Measurements from ENCODE around the gene MAST4. TPM values are rescaled to one million over a fixed set of nuclear protein-coding genes. Genes with fewer than 3 reads are reported as not detected.

Gene MAST4
- total and polyA plus RNA-seq, 2 donors (not counting 1 experiment from before 2014, with no cell fraction given): 2.5 to 57.1 TPM

GRCh38 chr5:66906021-66906420 is 309.8 kb downstream of the MAST4 start:
- 87% methylated on average over 2 of the region's 3 CpGs for WGBS (ENCODE audit: insufficient coverage)
- Histone ChIP-seq H3K79me2 (ENCODE audit: control insufficient read depth, insufficient read depth, low read length) (no peaks in the 10 kb centered on the region), H3K27ac (ENCODE audit: low read length in 2 of 2) (no peak overlapping the region), H2AFZ (ENCODE audit: insufficient read depth, low read depth, low read length, poor library complexity, severe bottlenecking) (no peak overlapping the region), H3K4me2 (replicated peaks; ENCODE audit: low read depth, low read length, poor library complexity, severe bottlenecking) (no peak overlapping the region), H3K4me1 (ENCODE audit: control insufficient read depth in 2 of 2, insufficient read depth in 2 of 2, low read length in 2 of 2) (no peaks in the 10 kb centered on the region), H4K20me1 (ENCODE audit: control insufficient read depth, insufficient read depth, low read length, poor library complexity, severe bottlenecking) (no peaks in the 10 kb centered on the region), H3K9me3 (ENCODE audit: control extremely low read depth in 1 of 3, control insufficient read depth in 2 of 3, insufficient read depth in 1 of 3, low read length in 2 of 3) (no peaks in the 10 kb centered on the region), H3K27me3 (replicated peaks in 1 of 4; ENCODE audit: control extremely low read depth in 1 of 4, control insufficient read depth in 3 of 4, insufficient read depth in 4 of 4, low read length in 3 of 4) (peaks cover 0 to 2% (median 0%) of the 10 kb centered on the region in 4 experiments), H3K4me3 (ENCODE audit: control extremely low read depth in 1 of 5, extremely low read depth in 1 of 5, insufficient read depth in 1 of 5, low read depth in 2 of 5, low read length in 4 of 5) (no peak overlapping the region), H3K36me3 (replicated peaks in 1 of 2; ENCODE audit: control extremely low read depth in 1 of 2, control insufficient read depth in 1 of 2, extremely low read depth in 1 of 2, insufficient read depth in 2 of 2, low read length in 1 of 2) (no peaks in the 10 kb centered on the region), H3K9ac (ENCODE audit: low read length) (no peak overlapping the region)
- H3K27ac Mint-ChIP-seq: no peak overlapping the region
- H3K4me3 Mint-ChIP-seq: no peak overlapping the region
- ATAC-seq (ENCODE audit: low read depth): no peak
- H3K9me3 Mint-ChIP-seq (ENCODE audit: insufficient read depth): no peaks in the 10 kb centered on the region
- intact Hi-C loops (cut with micrococcal nuclease): no loop called here
- no peaks in the 10 kb centered on the region for H3K4me1 Mint-ChIP-seq
- TF ChIP-seq CTCF (IDR thresholded peaks at IDR 0.05): no peak
- TF ChIP-seq EZH2 (IDR thresholded peaks at IDR 0.05; ENCODE audit: borderline replicate concordance, insufficient read depth, low read depth, low read length, poor library complexity, severe bottlenecking): no peak
- POLR2A ChIA-PET: no interaction called here
- H3K27me3 Mint-ChIP-seq: peaks cover 8% of the 10 kb centered on the region
- CTCF ChIA-PET: no interaction called here
- no peak for DNase-seq

- Histone ChIP-seq H3K4me3 (ENCODE audit: control extremely low read depth in 1 of 5, extremely low read depth in 1 of 5, insufficient read depth in 1 of 5, low read depth in 2 of 5, low read length in 4 of 5) (no peak overlapping the region), H3K27me3 (replicated peaks in 1 of 4; ENCODE audit: control extremely low read depth in 1 of 4, control insufficient read depth in 3 of 4, insufficient read depth in 4 of 4, low read length in 3 of 4) (peaks cover 0 to 2% (median 0%) of the 10 kb centered on the region in 4 experiments), H3K27ac (ENCODE audit: low read length in 2 of 2) (no peak overlapping the region), H3K9ac (ENCODE audit: low read length) (no peak overlapping the region), H4K20me1 (ENCODE audit: control insufficient read depth, insufficient read depth, low read length, poor library complexity, severe bottlenecking) (no peaks in the 10 kb centered on the region), H3K36me3 (replicated peaks in 1 of 2; ENCODE audit: control extremely low read depth in 1 of 2, control insufficient read depth in 1 of 2, extremely low read depth in 1 of 2, insufficient read depth in 2 of 2, low read length in 1 of 2) (no peaks in the 10 kb centered on the region), H3K4me2 (replicated peaks; ENCODE audit: low read depth, low read length, poor library complexity, severe bottlenecking) (no peak overlapping the region), H3K4me1 (ENCODE audit: control insufficient read depth in 2 of 2, insufficient read depth in 2 of 2, low read length in 2 of 2) (no peaks in the 10 kb centered on the region), H3K9me3 (ENCODE audit: control extremely low read depth in 1 of 3, control insufficient read depth in 2 of 3, insufficient read depth in 1 of 3, low read length in 2 of 3) (no peaks in the 10 kb centered on the region), H3K79me2 (ENCODE audit: control insufficient read depth, insufficient read depth, low read length) (no peaks in the 10 kb centered on the region), H2AFZ (ENCODE audit: insufficient read depth, low read depth, low read length, poor library complexity, severe bottlenecking) (no peak overlapping the region)
- CTCF ChIA-PET: interaction anchor here (1.4 kb wide), 1 partner anchor 22 kb away, joined by 3 read pairs; no protein-coding TSS in a partner anchor
- POLR2A ChIA-PET: no interaction called here
- TF ChIP-seq CTCF (IDR thresholded peaks at IDR 0.05) (no peak), EZH2 (IDR thresholded peaks at IDR 0.05; ENCODE audit: borderline replicate concordance, insufficient read depth, low read depth, low read length, poor library complexity, severe bottlenecking) (no peak)
- Mint-ChIP-seq H3K9me3 (ENCODE audit: insufficient read depth) (no peaks in the 10 kb centered on the region), H3K4me3 (no peak overlapping the region), H3K27ac (no peak overlapping the region), H3K27me3 (peaks cover 8% of the 10 kb centered on the region), H3K4me1 (no peaks in the 10 kb centered on the region)
- no peak for ATAC-seq (ENCODE audit: low read depth)
- intact Hi-C loops (cut with micrococcal nuclease): no loop called here
- no peak for DNase-seq
- WGBS (ENCODE audit: insufficient coverage): no CpG with 5 or more reads among the region's 1 CpG
Observed at GRCh38 chr5:66908230-66908629, 312.0 kb downstream of the MAST4 start.

All from B cell (primary cell).